ENCODE results near the gene DUSP22.

The DUSP22 gene

DNA sequence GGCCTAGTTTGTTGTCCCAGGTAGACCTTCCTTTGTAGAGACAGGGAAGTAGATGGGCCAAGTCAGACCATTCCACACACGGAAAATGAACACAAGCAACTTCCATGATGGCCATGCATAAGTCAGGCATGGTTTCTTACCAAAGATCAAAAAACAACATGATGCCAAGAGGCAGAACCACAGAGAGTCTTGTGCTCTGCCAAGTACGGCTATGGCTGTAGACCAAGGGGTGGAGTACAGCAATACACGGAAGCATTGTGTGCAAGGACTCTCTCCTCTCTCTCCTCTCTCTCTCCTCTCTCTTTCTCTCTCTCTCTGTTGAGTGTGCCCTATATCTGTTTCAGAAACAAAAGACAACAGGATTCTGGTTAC, 4.8 kb upstream of the DUSP22 start:
- TF ChIP-seq, protein P1, sequence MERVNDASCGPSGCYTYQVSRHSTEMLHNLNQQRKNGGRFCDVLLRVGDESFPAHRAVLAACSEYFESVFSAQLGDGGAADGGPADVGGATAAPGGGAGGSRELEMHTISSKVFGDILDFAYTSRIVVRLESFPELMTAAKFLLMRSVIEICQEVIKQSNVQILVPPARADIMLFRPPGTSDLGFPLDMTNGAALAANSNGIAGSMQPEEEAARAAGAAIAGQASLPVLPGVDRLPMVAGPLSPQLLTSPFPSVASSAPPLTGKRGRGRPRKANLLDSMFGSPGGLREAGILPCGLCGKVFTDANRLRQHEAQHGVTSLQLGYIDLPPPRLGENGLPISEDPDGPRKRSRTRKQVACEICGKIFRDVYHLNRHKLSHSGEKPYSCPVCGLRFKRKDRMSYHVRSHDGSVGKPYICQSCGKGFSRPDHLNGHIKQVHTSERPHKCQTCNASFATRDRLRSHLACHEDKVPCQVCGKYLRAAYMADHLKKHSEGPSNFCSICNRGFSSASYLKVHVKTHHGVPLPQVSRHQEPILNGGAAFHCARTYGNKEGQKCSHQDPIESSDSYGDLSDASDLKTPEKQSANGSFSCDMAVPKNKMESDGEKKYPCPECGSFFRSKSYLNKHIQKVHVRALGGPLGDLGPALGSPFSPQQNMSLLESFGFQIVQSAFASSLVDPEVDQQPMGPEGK (CRISPR knock-in tag; IDR thresholded peaks at IDR 0.05; ENCODE audit: borderline replicate concordance), result no peak
- TF ChIP-seq ZNF8 (CRISPR knock-in tag; IDR thresholded peaks at IDR 0.05) (no peak), OSR1 (CRISPR knock-in tag; IDR thresholded peaks at IDR 0.05) (no peak), ZFP30 (CRISPR knock-in tag; IDR thresholded peaks at IDR 0.05) (no peak), ZFP3 (CRISPR knock-in tag; IDR thresholded peaks at IDR 0.05) (no peak), ESRRG (CRISPR knock-in tag; IDR thresholded peaks at IDR 0.05) (no peak), ZNF70 (CRISPR knock-in tag; IDR thresholded peaks at IDR 0.05) (no peak), TCF4 (CRISPR knock-in tag; IDR thresholded peaks at IDR 0.05; ENCODE audit: borderline replicate concordance) (no peak), CSDC2 (CRISPR knock-in tag; IDR thresholded peaks at IDR 0.05) (no peak), ISL1 (CRISPR knock-in tag; IDR thresholded peaks at IDR 0.05) (no peak), ARNTL (CRISPR knock-in tag; IDR thresholded peaks at IDR 0.05; ENCODE audit: borderline replicate concordance, low read depth) (no peak), SNAI2 (CRISPR knock-in tag; IDR thresholded peaks at IDR 0.05) (no peak), RARB (CRISPR knock-in tag; IDR thresholded peaks at IDR 0.05) (no peak), ZC3H10 (CRISPR knock-in tag; IDR thresholded peaks at IDR 0.05) (no peak), ZNF565 (CRISPR knock-in tag; conservative IDR thresholded peaks at IDR 0.05; ENCODE audit: low read depth) (no peak), TOX (CRISPR knock-in tag; IDR thresholded peaks at IDR 0.05; ENCODE audit: borderline replicate concordance) (no peak)
- TF ChIP-seq, protein P2, sequence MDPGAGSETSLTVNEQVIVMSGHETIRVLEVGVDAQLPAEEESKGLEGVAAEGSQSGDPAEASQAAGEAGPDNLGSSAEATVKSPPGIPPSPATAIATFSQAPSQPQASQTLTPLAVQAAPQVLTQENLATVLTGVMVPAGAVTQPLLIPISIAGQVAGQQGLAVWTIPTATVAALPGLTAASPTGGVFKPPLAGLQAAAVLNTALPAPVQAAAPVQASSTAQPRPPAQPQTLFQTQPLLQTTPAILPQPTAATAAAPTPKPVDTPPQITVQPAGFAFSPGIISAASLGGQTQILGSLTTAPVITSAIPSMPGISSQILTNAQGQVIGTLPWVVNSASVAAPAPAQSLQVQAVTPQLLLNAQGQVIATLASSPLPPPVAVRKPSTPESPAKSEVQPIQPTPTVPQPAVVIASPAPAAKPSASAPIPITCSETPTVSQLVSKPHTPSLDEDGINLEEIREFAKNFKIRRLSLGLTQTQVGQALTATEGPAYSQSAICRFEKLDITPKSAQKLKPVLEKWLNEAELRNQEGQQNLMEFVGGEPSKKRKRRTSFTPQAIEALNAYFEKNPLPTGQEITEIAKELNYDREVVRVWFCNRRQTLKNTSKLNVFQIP (CRISPR knock-in tag; IDR thresholded peaks at IDR 0.05; ENCODE audit: borderline replicate concordance, low read depth), result no peak
- TF ChIP-seq, protein P3, sequence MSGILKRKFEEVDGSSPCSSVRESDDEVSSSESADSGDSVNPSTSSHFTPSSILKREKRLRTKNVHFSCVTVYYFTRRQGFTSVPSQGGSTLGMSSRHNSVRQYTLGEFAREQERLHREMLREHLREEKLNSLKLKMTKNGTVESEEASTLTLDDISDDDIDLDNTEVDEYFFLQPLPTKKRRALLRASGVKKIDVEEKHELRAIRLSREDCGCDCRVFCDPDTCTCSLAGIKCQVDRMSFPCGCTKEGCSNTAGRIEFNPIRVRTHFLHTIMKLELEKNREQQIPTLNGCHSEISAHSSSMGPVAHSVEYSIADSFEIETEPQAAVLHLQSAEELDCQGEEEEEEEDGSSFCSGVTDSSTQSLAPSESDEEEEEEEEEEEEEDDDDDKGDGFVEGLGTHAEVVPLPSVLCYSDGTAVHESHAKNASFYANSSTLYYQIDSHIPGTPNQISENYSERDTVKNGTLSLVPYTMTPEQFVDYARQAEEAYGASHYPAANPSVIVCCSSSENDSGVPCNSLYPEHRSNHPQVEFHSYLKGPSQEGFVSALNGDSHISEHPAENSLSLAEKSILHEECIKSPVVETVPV (CRISPR knock-in tag; IDR thresholded peaks at IDR 0.05), result no peak
- TF ChIP-seq, protein P4, sequence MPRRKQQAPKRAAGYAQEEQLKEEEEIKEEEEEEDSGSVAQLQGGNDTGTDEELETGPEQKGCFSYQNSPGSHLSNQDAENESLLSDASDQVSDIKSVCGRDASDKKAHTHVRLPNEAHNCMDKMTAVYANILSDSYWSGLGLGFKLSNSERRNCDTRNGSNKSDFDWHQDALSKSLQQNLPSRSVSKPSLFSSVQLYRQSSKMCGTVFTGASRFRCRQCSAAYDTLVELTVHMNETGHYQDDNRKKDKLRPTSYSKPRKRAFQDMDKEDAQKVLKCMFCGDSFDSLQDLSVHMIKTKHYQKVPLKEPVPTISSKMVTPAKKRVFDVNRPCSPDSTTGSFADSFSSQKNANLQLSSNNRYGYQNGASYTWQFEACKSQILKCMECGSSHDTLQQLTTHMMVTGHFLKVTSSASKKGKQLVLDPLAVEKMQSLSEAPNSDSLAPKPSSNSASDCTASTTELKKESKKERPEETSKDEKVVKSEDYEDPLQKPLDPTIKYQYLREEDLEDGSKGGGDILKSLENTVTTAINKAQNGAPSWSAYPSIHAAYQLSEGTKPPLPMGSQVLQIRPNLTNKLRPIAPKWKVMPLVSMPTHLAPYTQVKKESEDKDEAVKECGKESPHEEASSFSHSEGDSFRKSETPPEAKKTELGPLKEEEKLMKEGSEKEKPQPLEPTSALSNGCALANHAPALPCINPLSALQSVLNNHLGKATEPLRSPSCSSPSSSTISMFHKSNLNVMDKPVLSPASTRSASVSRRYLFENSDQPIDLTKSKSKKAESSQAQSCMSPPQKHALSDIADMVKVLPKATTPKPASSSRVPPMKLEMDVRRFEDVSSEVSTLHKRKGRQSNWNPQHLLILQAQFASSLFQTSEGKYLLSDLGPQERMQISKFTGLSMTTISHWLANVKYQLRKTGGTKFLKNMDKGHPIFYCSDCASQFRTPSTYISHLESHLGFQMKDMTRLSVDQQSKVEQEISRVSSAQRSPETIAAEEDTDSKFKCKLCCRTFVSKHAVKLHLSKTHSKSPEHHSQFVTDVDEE (CRISPR knock-in tag; IDR thresholded peaks at IDR 0.05), result no peak
- TF ChIP-seq, protein P5, sequence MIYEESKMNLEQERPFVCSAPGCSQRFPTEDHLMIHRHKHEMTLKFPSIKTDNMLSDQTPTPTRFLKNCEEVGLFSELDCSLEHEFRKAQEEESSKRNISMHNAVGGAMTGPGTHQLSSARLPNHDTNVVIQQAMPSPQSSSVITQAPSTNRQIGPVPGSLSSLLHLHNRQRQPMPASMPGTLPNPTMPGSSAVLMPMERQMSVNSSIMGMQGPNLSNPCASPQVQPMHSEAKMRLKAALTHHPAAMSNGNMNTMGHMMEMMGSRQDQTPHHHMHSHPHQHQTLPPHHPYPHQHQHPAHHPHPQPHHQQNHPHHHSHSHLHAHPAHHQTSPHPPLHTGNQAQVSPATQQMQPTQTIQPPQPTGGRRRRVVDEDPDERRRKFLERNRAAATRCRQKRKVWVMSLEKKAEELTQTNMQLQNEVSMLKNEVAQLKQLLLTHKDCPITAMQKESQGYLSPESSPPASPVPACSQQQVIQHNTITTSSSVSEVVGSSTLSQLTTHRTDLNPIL (CRISPR knock-in tag; IDR thresholded peaks at IDR 0.05; ENCODE audit: low read depth), result no peak
- no peak for ATAC-seq

DNA sequence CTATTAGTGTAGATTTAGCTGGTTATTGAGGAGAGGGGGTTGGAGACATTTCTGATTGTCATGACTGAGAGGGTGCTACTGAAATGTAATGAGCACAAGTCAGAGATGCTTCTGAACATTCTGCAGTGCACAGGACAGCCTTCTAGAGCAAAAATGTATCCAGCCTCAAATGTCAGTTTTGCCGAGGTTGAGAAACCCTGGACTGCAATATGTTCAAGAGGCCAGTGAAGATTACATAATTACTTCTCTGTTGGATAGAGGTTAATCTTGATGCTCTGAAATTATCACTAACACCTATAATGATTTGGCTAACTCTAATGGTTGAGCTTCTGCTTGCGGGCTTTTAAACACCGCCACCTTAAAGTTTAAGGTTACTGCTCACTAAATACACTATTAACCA, 3.4 kb upstream of the DUSP22 start:
- no peak for TF ChIP-seq RARB (CRISPR knock-in tag; IDR thresholded peaks at IDR 0.05)
- no peak for TF ChIP-seq SNAI2 (CRISPR knock-in tag; IDR thresholded peaks at IDR 0.05)
- no peak for TF ChIP-seq PPARA (CRISPR knock-in tag; IDR thresholded peaks at IDR 0.05; ENCODE audit: borderline replicate concordance)
- no peak for TF ChIP-seq TOX (CRISPR knock-in tag; IDR thresholded peaks at IDR 0.05; ENCODE audit: borderline replicate concordance)
- TF ChIP-seq ZNF8 (CRISPR knock-in tag; IDR thresholded peaks at IDR 0.05), result no peak
- no peak for TF ChIP-seq ARNTL (CRISPR knock-in tag; IDR thresholded peaks at IDR 0.05; ENCODE audit: borderline replicate concordance, low read depth)
- TF ChIP-seq, protein P2 (CRISPR knock-in tag; IDR thresholded peaks at IDR 0.05; ENCODE audit: borderline replicate concordance, low read depth), result no peak
- TF ChIP-seq ZFP3 (CRISPR knock-in tag; IDR thresholded peaks at IDR 0.05), result no peak
- TF ChIP-seq, protein P5 (CRISPR knock-in tag; IDR thresholded peaks at IDR 0.05; ENCODE audit: low read depth), result no peak
- no peak for TF ChIP-seq BACH2 (CRISPR knock-in tag; IDR thresholded peaks at IDR 0.05; ENCODE audit: borderline replicate concordance)
- no peak for ATAC-seq
